GM19351 (cell line): ENCODE results near the gene CYTH1.

Experiments used
- ATAC-seq: cut with Tn5 transposase; IDR thresholded peaks from one replicate; pipeline ENCODE4 v1.9.1; 2021; ENCODE audit warnings: mild to moderate bottlenecking, moderate library complexity; ENCODE audit not compliant: unreplicated experiment

The CYTH1 gene

GRCh38 chr17:78696016-78696982 lies 85.8 kb downstream of the CYTH1 start:
- no peak for ATAC-seq

GRCh38 chr17:78694805-78695531 lies 87.1 kb downstream of the CYTH1 start:
- ATAC-seq, result no peak

GRCh38 chr17:78693346-78694083 lies 88.6 kb downstream of the CYTH1 start:
- no peak for ATAC-seq

GRCh38 chr17:78692460-78693010 lies 89.5 kb downstream of the CYTH1 start:
- no peak for ATAC-seq

- no peak for ATAC-seq
These were observed 93.0 kb downstream of the CYTH1 start for GRCh38 chr17:78689029-78689428.

GRCh38 chr17:78687944-78688343 lies 94.1 kb downstream of the CYTH1 start:
- ATAC-seq, result no peak

GRCh38 chr17:78687125-78687524 lies 94.9 kb downstream of the CYTH1 start:
- no peak for ATAC-seq

GRCh38 chr17:78684026-78684425 lies 98.0 kb downstream of the CYTH1 start:
- no peak for ATAC-seq

GRCh38 chr17:78683408-78683961 lies 98.6 kb downstream of the CYTH1 start:
- no peak for ATAC-seq

- ATAC-seq, result no peak
These were observed 99.7 kb downstream of the CYTH1 start for GRCh38 chr17:78682363-78682762.

- ATAC-seq, result no peak
These were observed 101.6 kb downstream of the CYTH1 start for GRCh38 chr17:78680436-78680835.

- no peak for ATAC-seq
These were observed 102.3 kb downstream of the CYTH1 start for GRCh38 chr17:78679495-78680395.

- ATAC-seq, result no peak
These were observed 103.4 kb downstream of the CYTH1 start for GRCh38 chr17:78678711-78679110.

- ATAC-seq, result no peak
These were observed 103.9 kb downstream of the CYTH1 start for GRCh38 chr17:78678222-78678557.

- ATAC-seq, result no peak
These were observed 104.5 kb downstream of the CYTH1 start for GRCh38 chr17:78677303-78678221.

- ATAC-seq, result no peak
These were observed 105.4 kb downstream of the CYTH1 start for GRCh38 chr17:78676412-78677302.

GRCh38 chr17:78675836-78676235 lies 106.2 kb downstream of the CYTH1 start:
- ATAC-seq, result no peak

- ATAC-seq, result no peak
These were observed 106.8 kb downstream of the CYTH1 start for GRCh38 chr17:78675316-78675616.
